DMS53 treated with DMSO at 0.1 percent for 48 hours (cell line): ENCODE data around the gene CTTN.

Source experiments
- DNase-seq: peaks from one replicate; lab custom pipeline; 2025; ENCODE audit not compliant: unreplicated experiment; lab: John Stamatoyannopoulos, UW

Gene CTTN

DNA sequence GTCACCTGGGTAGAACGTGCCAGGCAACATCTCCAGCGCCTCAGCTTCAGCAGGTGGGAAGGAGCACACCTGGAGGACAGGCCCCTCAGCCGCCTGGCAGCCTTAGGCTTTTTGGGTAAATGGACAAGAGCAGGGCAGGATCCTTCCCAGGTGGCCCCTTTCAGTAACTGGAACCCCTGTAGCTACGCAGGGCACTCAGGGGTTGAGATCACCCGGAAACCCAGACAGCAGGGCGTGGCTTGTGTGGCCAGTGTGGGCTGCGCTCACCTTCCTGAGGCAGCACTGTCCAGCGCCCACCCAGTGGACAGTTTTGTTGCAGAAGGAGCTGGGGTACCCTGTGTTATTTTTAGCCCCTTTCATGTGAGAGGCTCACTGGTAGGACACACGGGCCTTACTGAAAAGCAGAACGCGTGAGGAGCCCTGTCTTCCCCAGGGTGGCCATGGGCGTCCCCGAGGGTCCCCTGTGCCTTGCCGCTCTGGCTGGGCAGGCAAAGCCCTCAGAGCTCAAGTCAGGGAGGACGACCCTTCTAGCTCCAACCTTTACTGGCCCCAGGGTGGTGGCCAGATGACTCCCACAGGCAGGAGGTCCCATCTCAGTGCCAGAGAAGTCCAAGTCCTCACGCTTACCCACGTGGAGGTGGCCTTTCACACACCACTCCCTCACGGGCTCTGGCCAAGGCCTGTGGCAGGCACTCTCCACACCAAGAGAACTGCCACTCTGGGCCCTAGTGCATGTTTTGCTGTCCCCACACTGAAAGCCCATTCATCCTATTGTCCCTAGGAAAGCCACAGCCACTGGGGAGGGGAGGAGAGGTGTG, 75.8 kb downstream of the CTTN start:
- DNase-seq, result no peak

DNA sequence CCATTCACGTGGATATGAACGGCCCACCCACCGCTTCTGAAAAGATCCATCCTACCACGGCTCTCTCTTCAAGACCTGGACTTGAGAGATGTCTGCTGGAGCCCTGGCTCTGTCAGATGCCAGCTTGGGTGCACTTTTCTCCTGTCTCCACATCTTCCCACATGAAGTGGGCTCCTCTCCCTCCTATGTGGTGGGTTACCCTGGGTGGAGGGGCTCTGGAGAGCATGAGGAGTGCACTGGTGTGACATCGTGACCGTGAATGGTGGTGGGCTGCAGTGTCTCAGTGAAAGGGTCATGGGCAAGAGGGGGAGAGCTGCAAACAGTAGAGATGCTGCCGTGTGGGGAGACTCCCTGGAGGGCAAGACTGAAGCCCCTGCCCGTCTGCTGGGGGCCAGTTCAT, 76.4 kb downstream of the CTTN start:
- no peak for DNase-seq

DNA sequence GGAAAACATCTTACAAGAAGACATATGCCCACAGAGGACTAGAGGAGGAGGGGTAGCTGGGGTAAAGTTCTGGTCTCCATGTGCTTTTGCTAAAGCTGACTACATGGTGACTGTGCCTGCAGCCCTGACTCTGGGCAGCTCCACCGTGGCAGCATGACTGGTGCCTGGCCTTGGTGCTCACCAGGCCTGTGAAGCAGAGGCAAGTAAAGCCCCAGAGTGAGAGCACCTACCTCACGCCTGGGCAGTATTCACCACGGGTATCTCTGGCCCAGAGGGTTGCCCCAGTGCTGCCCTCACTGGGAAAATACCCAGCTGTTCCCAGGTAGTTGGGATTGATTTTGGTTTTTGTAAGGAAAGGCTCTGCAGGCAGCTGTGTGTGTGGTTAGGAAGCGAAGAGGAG, 78.3 kb downstream of the CTTN start:
- no peak for DNase-seq

DNA sequence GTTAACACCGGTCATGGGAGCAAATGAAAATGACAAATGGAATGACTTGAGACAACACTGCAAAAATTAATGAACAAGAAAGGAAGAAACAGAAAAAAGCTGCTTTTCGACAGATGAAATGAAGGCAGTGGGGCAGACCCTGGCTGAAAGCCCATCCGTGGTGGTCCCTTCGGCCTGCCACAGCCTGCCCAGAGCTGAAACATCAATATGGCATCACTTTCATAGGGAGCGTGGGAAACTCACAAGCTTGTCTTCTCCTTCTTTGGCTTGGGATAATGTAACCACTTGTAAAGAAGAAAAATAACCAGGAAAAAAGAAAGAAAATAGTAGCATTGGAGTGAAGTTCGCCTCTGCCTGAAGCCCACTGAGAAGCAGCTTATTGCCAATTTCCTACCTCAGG, 78.8 kb downstream of the CTTN start:
- DNase-seq, result no peak

DNA sequence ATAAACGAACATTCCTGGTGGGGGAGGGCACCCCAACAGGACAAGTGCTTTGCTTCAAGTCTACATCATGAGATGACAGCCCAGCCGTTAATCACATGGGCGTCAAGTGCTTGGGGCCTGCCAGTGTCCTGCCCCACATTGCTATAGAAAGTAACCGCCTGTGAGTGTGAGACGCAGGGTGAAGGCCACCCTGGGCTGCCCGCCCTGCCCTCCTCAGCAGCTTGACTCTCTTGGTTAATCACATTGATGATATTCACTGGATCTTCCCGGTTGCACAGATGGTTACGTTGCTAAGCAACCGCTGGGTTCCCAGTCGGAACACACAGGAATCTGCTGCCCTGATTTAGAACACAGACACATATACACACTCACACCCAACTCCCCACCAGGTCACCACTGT, 79.3 kb downstream of the CTTN start:
- no peak for DNase-seq

DNA sequence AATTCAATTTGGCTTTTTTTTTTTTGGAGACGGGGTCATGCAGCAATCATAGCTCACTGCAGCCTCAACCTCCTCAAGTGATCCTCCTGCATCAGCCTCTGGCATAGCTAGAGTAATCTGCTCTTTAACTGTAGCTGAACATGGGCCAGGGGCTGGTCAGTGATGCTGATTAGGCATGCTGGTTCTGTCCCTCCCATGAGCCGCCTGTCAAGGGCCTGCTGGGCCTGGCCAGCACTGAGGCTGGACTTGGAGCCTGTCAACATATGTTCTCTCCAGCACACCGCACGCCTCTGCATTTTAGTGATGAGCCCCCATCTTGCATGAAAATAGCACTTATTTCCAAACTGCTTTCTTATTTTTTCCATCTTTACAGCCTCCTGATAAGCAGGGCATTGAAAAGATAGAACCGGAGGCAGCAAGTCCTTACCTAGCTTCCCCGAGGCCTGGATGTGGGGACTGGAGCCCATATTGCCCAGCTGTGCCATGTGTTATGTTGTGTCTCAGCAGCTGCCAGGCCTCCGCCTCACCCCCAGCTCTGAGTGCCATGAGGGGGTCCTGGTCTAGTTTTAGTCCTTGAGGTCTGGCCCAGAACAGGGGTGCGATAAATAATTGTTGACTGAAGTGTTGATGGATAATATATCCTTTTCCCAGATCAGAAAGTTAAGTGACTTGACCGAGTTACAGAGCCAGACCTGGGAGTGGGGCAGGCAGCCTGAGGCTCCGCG, 80.0 kb downstream of the CTTN start:
- no peak for DNase-seq

DNA sequence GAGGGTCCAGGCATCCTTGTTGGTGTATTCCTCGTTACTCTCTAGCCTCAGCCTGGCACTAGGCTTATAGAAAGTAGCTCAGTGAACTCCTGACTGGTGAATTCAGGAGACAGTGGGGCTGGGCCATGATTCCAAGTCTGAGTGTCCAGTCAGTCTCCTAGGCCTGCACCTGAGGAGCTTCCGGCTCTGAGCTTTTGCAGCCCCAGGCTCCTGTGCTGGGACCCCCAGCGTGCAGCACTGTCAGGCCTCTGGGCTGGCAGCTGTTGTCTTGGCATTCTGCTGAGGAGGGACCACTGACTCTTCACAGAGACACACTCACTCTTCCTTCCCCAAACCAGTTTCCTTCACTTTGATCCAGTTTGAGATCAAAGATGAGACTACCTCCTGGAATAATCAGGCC, 82.4 kb downstream of the CTTN start:
- no peak for DNase-seq

DNA sequence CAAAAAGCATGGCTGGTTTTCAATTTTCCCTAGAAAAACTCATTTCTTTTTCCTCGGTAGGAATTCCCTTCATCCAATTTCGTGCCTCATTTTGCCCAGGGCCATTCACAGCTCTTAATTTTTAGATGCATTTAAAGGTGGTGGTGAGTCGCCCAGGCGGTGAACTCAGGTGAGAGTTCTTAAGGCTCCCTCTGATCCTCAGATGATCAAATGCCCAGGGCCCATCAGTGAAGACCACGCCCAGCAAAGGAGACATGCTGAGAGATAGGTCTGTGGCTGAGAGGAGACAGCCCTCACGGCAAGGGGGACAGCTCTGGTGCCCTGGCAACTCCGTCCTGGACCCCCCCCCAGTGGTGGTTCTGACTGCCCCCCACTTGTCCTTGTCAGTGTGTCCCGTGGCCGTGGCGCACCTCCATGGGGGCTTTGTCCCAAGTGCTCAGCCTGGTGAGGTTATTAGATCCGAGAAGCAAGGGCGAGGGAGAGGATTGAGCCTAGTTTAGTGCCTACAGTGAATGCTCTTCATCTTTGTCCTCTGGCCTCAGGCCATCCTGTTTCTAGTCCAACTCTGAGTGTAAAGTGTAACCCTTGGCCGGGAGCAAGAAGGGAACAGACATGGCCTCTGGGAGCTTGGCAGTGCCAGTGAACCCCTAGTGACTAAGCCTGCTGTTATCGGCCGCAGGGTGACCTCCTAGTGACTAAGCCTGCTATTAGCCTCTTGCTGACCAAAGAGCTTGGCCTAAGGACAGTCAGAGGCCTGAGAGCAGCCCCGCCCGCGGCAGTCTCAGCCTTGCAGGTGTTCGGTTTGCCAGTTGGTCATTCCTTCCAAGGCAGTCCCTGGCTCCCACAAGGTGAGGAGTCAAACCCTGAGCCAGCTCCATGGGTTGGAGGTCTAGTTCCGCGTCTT, 83.5 kb downstream of the CTTN start:
- DNase-seq, result no peak

DNA sequence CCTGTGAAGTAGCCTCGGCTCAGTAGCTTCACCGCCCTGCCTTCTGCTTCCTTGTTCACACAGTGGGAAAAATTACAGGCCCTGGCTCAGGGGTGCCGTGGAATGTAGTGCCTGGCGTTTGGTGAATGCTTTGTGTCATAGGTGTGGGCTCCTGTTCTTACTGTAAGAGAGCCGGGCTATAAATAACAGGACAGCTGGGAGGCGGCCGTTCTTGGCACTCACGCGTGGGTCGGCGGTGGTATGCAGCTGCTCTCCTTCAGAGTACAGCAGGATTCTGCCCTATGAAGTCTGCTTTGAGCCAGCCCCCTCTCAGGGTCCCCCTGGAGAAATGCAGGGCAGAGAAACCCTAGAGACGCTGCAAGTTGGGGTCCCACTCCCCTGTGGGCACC, 84.2 kb downstream of the CTTN start:
- DNase-seq, result no peak

DNA sequence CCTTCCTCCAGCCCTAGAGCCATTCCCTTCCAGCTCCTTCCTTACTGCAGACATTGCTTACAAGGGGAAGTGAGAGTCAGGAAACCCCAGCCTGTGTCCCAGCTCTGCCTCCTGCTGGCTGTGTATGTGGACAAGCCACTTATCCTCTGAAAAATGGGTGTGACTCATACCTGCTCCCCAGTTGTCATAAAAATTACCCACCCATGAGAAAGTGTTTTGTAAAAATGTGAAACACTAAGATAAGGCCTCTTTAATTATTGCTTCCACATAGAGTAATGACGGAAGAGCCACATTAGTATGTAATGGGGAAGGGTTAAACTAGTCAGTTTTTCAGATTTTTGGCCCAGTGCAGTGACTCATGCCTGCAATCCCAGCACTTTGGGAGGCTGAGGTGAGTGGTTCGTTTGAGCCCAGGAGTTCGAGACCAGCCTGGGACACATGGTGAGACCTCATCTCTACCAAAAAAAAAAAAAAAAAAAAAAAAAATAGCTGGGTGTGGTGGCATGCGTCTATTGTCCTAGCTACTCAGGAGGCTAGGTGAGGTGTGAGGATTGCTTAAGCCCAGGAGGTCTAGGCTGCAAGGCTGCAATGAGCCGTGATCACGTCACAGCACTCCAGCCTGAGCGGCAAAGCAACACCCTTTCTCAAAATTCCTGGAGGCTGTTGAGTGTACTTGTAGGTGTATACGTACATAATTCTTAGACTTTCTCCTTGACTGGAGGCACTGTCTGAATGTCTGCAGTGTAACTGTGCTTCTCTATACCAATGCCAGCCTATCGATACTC, 84.9 kb downstream of the CTTN start:
- DNase-seq, result no peak

DNA sequence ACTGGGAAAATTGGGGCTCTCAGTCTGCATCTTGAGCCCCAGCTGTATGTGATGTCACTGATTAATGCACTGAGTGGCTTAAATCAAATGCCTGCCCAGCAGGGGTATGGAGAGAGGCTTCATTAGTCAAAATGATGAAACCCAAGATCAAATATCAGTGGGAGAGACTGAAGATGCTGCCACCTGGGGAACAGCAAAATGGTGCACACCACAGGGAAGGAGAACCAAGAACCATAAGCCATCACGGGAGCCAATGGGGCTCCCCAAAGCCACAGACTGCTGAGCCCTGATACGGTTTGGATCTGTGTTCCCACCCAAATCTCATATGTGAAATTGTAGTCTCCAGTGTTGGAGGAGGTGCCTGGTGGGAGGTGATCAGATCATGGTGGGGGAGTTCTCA, 85.6 kb downstream of the CTTN start:
- DNase-seq, result no peak

DNA sequence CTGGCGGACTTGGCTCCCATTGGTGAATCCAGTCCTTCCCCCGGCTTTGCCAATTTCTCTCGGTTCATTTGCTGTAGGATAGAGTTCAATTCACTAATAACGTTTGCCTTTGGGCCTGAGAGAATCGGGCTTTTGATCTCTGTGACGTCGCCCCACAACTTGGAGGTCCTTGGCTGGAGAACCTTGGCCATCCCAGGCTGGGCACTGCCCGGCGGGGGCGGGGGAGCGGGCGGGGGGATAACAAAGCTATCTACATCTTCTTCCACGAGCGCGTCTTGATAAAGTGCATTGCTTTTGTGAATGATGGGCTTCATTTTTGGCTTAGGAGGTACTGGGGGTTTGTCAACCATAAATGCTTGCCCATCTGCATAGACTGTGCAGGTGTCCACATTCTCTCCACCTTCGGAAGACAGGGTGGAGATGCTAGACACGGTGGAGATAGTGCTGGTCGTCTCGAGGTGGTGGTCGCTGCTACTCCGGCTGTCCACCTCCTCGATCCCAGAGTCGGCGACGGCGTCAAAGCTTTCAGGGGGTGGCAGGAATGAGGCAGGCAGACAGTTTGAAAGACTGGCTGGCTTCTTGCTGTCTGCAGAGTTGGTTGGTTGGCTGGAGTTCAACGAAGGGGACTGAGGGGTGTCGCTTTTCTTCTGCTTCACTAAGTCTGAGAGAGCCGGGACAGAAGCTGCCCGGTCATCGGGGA, 87.1 kb downstream of the CTTN start:
- no peak for DNase-seq

DNA sequence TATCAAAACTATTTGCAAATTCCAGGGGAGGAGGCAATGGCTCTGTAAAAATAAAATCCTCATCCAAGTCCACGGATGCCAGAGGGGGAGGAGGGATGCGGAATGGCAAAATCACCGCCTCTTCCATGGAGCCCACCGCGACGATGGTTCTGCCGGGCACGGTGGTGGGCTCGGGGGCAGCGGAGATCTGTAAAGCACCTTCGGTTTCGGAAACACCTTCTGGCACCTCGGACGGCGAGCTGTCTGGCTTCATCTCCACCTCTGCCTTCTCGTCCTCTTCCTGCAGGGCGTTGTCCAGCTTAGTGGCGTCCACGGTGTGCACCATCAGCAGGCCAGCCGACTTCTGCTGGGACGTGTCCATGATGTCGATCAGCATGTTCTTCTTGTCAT, 87.7 kb downstream of the CTTN start:
- DNase-seq, result no peak
